Erythroblast (primary cell): Measurements from ENCODE around the gene FBXO33.

Experiments used
- DNase-seq, 2 experiments: peaks; one replicate each; lab custom pipeline; 2025; lab: John Stamatoyannopoulos, UW
- GATA1 ChIP-seq: IDR thresholded peaks from 2 replicates; pipeline ENCODE4 v1.6.1; 2011; ENCODE audit warnings: low read depth, mild to moderate bottlenecking, control low read depth, low read length, moderate library complexity
- POLR2A ChIP-seq: IDR thresholded peaks from 2 replicates; pipeline ENCODE4 v1.6.1; 2011; ENCODE audit warnings: mild to moderate bottlenecking, low read length

FBXO33 gene

GRCh38 chr14:39416072-39416471 is 16.2 kb downstream of the FBXO33 start:
- TF ChIP-seq GATA1 (no peak), POLR2A (no peak)
- peak in 1 of 2 experiments; percentile 4 for DNase-seq

GRCh38 chr14:39406560-39406959 is 25.7 kb downstream of the FBXO33 start:
- no peak for TF ChIP-seq POLR2A
- TF ChIP-seq GATA1, result no peak
- no peak for DNase-seq

GRCh38 chr14:39398382-39398781 is 33.9 kb downstream of the FBXO33 start:
- DNase-seq, result no peak
- TF ChIP-seq GATA1 (no peak), POLR2A (no peak)

- TF ChIP-seq POLR2A (no peak), GATA1 (no peak)
- no peak for DNase-seq
Measured at GRCh38 chr14:39396448-39396847, 35.8 kb downstream of the FBXO33 start.

- TF ChIP-seq POLR2A (no peak), GATA1 (no peak)
- no peak for DNase-seq
Measured at GRCh38 chr14:39395555-39396254, 36.5 kb downstream of the FBXO33 start.

- no peak for DNase-seq
- TF ChIP-seq GATA1 (no peak), POLR2A (no peak)
Measured at GRCh38 chr14:39393289-39393688, 38.9 kb downstream of the FBXO33 start.

- TF ChIP-seq POLR2A, result no peak
- TF ChIP-seq GATA1, result no peak
- no peak for DNase-seq
Measured at GRCh38 chr14:39384177-39384576, 48.1 kb downstream of the FBXO33 start.

GRCh38 chr14:39383741-39384140 is 48.5 kb downstream of the FBXO33 start:
- DNase-seq, result no peak

GRCh38 chr14:39383026-39383660 is 49.1 kb downstream of the FBXO33 start:
- no peak for DNase-seq
- TF ChIP-seq GATA1 (no peak), POLR2A (no peak)

More at GRCh38 chr14:39383741-39384140, 48.5 kb downstream of the FBXO33 start:
- TF ChIP-seq POLR2A (no peak), GATA1 (no peak)

- TF ChIP-seq POLR2A (no peak), GATA1 (no peak)
- DNase-seq, result no peak
Measured at GRCh38 chr14:39382463-39382862, 49.8 kb downstream of the FBXO33 start.

GRCh38 chr14:39381366-39381765 is 50.9 kb downstream of the FBXO33 start:
- TF ChIP-seq GATA1, result no peak
- TF ChIP-seq POLR2A, result no peak
- no peak for DNase-seq

GRCh38 chr14:39376667-39377403 is 55.4 kb downstream of the FBXO33 start:
- TF ChIP-seq POLR2A, result no peak
- TF ChIP-seq GATA1, result no peak
- no peak for DNase-seq

- DNase-seq, result no peak
- no peak for TF ChIP-seq POLR2A
- TF ChIP-seq GATA1, result no peak
Measured at GRCh38 chr14:39374851-39375250, 57.4 kb downstream of the FBXO33 start.

GRCh38 chr14:39372656-39373055 is 59.6 kb downstream of the FBXO33 start:
- no peak for DNase-seq
- TF ChIP-seq POLR2A (no peak), GATA1 (no peak)

- TF ChIP-seq POLR2A (no peak), GATA1 (no peak)
- DNase-seq, result no peak
Measured at GRCh38 chr14:39370415-39370814, 61.8 kb downstream of the FBXO33 start.

- DNase-seq, result peak in 1 of 2 experiments; percentile 14
Measured at GRCh38 chr14:39369029-39369428, 63.2 kb downstream of the FBXO33 start.

More at GRCh38 chr14:39369029-39369428, 63.2 kb downstream of the FBXO33 start:
- TF ChIP-seq GATA1 (no peak), POLR2A (no peak)
